Stimulated activated CD8-positive, alpha-beta memory T cell treated with anti-CD3 and anti-CD28 coated beads, Interleukin-7, amount 100 ng/mL, for 1 hour (primary cell): ENCODE data around the gene FARS2.
"Not testable (repeated sequence)": the region's sequence is repeated elsewhere in the genome, so short reads cannot be mapped to it uniquely, and the experiment has no call there.

ENCODE experiments used
- DNase-seq, 2 donors: peaks; one replicate each; pipeline ENCODE4 v3.0.0-alpha.2; 2020; ENCODE audit warnings: low read depth in 2 of 2

FARS2 gene

GRCh38 chr6:5693225-5694145 is 432.2 kb downstream of the FARS2 start:
- no peak for DNase-seq

GRCh38 chr6:5695260-5696245 is 434.2 kb downstream of the FARS2 start:
- DNase-seq = no peak

DNA sequence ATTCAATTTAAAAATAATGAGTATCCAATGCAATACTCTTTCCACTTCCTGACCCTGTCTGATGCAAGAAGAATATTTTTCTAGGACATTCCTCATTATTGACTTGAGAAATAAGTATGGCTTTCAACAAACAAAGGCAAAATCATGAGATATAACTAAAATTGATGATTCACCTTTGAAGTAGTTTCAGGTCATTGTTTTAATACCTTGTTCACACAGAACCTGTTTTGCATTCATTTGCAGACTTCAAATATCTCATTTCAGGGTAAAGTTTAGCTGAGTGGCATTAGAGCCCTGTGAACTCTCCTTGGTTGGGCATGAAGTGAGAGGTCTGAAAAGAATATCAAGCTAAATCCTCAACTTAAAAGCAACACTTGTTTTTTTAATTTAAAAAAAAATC is 436.2 kb downstream of the FARS2 start:
- DNase-seq = no peak

- DNase-seq = no peak
These were observed 437.0 kb downstream of the FARS2 start for GRCh38 chr6:5698318-5698717.

DNA sequence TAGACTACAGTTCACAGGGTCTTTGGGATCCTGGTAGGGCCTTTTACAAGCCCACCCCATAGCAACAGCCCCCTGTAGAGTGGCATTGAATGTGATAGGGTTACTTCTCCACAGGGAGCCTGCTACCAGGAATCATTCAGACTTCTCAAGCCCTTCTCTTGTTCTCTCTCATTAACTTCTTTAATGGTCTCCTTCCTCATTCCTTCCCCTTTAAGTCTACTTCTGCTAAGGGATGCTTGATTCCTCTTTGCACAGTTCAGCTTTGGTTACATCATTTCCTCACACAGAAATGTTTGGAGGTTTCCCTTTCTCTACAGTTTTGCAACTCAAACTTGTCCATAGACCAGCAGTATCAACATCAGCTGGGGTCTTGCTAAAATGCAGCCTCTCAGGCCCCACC is 437.8 kb downstream of the FARS2 start:
- not testable (repeated sequence) for DNase-seq

DNA sequence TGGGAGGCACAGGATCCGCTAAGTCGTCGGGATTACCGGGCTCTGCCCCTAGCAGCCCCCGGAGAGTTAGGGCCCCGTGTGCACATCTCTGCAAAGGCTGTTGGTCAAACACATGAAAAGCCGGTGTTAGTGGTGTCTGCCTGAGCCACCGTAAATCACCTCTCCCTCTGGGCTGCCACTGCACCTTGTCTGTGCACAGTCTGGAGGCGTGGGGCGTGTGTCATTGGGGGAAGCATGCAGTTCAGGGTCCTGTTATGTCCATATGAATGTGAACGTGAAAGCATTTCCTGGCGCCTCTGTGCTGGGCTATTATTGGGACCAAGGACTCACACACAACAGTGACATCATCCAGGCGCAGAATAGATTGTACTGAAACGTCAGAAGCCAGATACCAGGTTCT is 439.9 kb downstream of the FARS2 start:
- no peak for DNase-seq

DNA sequence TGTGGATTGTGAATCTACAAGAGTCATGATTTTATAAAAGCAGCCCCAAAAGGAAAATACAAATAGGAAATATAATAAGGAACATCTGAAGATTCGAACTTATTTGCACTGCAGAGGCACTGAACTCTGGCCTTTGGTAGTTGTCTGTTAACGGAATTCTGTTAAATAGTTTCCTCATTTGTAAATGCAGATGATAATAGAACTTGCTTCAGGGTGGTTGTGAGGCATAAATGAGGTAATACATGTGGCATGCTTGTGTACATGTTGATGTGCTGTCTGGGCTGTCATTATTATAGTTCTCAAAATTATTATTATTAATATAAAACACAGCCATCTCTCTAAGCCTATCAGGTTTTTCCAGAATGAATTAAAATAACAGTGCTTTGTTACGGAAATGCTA is 443.4 kb downstream of the FARS2 start:
- DNase-seq = no peak

DNA sequence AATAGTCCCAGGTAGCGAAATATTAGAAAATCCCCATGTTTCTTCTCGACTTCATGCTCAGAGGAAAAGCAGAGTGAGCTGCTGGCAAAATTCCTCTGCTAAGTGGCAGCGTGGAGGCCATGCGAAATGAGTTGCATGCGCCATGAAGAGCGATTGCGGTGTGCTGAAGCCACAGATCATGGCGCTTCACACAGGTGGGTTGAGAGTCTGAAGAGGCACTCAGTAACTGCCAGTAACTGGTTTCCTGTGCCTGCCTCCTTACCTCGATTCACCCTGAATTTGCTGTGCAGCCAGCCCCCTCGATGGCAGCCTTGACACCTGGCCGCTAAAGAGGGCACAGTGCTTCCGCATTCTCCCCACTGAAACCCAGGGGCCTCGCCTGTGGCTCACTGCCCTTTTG is 443.9 kb downstream of the FARS2 start:
- no peak for DNase-seq

DNA sequence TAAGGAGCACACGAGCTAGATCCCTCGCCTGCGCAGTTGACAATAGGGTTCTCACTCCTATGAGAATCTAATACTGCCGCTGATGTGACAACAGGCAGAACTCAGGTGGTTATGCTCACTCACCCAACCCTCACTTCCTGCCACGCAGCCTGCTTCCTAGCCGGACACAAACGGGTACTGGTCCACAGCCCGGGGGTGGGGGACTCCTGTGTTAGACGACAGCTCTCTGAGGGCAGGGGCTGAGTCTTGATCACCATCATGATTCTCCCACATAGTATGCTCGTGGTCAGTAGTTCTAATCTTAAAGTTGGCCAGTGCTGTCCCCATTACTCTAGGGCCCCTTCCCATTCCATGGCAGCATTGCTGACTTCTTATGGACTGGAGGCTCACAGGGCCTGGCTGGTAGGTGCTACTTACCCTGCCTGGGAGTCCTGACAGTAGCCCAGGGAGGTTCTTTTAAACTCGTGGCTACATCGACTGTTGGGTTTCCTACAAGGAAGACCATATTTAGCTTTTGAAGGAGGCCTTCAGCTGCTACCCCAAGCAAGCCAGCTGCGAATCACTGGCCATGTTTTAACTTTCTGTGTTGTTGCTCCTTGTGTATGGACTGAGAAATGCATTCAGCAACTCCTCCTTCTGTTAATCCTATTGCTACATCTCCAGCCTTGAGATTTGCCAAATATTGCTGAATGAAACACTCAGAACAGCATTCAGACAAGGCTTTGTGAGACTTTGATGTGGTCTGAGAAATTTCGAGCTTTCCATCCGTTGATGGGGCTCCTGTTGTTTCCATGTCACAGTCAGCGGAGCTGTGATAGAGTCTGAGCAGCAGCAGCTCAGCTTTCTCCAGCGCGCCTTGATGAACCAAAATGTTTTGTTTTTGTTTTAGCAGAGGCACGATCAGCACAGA is 445.1 kb downstream of the FARS2 start:
- no peak for DNase-seq

- DNase-seq = no peak
These were observed 446.1 kb downstream of the FARS2 start for GRCh38 chr6:5707281-5708045.

- no peak for DNase-seq
These were observed 449.2 kb downstream of the FARS2 start for GRCh38 chr6:5710516-5710915.

DNA sequence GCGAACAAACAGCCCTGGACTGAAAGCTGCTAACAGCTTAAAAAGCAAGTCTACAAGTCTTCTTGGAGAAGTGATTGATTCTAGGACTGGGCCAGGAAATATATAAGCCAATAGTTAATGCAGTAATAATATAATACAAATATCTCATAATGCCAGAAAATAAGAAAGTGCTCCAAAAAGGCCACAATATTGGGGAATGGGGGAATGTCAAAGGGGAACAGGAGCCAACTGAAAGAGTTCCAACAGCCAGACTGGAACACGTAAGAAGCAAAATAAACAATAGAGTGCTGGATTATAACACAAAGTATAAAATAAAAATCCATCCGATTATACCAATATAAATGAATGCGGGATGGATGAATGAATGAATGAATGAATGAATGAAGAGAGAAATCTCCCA is 449.6 kb downstream of the FARS2 start:
- no peak for DNase-seq

DNA sequence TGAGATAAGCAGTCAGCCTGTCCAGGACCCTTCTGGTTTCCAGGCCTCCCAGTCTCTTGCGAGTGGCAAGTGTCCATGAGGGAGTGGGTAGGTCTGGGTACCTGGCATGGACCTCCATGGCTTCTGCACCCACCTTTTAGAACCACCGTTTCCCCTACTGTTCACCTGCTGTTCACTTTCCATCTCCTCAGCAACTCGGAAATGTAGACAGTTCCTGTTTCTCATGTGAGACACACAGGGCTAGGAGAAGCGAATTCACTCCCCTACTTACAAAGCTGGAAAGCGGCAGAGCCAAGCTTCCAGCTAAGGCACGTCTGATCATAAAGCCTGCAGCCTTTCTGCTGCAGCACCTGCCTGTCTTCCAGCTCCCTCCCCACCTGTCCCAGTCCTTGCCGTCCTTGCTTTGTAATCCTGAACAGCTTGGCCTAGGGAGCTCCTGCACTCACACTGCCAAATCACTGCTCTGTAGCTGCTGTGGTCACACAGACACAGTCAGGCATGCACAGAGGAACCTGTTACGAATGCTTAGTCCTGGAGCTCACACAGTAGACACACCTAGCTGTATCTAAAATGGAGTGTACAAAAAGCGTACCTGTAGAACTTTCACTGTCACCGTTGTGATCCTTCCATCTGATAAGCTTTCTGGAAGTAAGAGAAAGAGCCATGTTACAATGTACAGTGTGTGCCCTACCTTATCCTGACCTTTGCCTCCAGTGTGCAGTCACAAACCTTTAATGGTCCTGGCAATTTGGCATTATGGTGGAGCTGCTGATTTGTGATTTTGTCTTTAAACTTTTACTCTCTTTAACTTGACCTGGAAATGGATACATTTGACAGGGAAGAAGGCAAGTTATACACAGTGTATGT is 451.3 kb downstream of the FARS2 start:
- DNase-seq = no peak

DNA sequence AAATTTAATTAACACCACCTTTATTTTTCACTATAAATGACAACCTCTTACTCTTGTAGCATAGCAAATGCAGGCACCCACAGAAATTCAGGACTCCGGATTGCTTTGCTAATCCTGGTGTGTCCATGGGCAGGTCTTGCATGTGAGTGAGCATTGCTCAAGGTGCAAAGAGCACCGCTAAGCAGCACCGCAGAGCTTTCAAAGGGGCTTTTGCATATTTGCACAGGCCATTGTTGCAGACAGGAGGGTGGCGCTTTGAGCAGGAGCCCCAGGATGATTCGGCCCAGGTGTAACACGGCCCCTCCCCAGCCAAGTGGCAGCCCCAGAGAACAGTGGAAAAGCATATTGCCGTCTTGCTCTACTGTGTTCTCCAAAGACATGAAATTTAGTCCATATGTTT is 452.2 kb downstream of the FARS2 start:
- no peak for DNase-seq

DNA sequence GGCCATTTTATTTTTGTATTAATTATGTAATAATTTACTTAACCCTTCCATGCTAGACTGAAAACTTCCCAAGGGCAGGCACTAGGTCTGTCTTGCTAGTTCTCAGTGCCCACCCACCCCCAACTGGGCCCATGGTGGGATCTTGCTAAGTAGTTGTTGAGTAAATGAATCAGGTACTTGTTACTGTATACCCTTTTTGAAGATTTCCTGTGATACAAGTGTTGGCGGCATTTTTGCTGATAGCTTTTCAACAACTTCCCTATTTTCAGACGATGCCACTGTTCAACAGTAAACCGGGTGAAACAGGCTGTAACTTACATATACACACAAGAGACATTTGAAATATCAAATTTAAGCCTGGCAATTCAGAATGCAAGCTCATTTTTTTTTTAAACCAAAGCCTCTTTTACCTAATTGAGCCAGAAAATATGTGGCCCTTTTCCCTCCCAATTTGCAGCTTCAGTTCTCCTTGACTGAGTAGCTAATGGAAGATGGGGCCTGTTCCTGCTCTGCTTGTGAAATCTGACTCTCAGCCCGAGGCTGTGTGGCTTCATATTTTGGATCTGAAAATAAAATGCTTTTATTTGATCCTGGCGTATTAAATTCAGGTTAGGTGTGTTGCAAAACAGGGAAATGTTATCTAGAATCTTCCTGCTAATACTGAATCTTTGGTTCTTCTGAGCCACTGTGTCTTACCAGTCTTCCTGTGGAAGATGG is 457.1 kb downstream of the FARS2 start:
- no peak for DNase-seq

DNA sequence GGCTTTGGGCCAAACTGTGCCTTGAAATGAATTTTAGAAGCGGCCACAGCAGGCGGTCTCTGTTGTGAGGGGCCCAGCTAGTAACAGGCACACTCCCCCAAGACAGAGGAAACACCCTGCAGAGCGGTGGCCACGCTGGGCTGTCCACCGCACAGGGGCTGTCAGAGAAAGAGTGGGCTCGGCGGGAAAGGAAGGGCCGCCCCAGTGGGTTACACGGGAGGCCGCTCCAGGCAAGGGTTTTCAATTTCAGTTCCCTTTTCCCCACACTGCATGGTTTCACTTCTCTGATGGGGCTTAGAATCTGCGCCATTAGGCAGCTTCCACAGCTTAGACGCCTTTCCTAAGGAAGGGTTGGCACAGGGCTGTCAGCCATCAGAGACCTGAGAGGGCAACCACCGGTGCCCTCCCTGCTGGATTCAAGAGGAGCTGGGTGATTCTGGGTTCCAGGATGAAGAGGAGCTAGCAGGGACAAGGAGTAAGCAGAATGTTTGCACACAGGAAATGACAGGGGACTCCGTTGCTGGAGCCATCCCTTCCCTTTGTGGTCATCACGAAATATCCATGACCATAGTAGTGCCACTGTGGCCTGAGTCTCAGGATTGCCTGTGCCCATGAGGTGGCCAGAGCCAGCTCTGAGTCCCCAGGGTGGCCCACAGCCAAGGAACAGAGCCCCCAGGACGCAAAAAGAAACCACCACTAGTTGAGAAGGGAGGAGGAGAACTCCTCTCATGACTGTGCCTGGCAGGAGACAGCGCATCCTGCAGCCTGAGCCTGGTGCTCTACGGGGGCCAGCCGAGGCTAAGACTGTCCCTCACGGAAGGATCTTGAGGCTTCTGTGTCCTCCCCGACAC is 462.8 kb downstream of the FARS2 start:
- no peak for DNase-seq

- DNase-seq = no peak
These were observed 463.6 kb downstream of the FARS2 start for GRCh38 chr6:5724911-5725310.
